ENCODE results near the gene LRRC51.
A peak's percentile ranks its signal among the peaks of the same experiment; 100 is the strongest.

The LRRC51 gene

DNA sequence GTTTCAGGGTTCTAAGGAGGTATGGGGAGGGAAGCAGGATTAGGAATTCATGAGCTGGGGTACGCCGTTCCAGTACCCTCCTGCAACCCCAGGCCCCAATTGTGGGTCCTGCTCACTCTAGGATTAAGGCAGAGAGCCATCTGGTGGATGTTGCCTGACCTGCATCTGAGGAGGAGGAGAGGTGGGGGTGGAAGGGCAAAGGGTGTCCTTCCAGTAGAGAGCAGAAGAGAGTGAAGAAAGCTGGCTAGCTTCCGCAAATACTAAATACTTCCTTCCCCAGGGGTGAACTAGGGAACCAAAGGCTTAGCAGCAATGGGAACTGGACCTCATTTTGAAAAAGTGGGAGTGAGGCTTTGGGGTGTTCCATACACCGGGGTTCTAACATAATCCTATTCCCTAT is 10.6 kb downstream of the LRRC51 start:
- Histone ChIP-seq H3K9ac (ENCODE audit: low read depth, low read length) (no peak overlapping the region), H3K27me3 (ENCODE audit: insufficient read depth, low read length) (no peaks in the 10 kb centered on the region), H3K36me3 (ENCODE audit: insufficient read depth, low read depth, low read length) (peaks cover 34% of the 10 kb centered on the region), H3K4me3 (ENCODE audit: low read length) (no peak overlapping the region), H3K9me3 (ENCODE audit: insufficient read depth, low read depth, low read length) (no peaks in the 10 kb centered on the region), H3K27ac (ENCODE audit: low read length) (no peak overlapping the region), H3K4me1 (ENCODE audit: insufficient read depth, low read length) (no peaks in the 10 kb centered on the region)

DNA sequence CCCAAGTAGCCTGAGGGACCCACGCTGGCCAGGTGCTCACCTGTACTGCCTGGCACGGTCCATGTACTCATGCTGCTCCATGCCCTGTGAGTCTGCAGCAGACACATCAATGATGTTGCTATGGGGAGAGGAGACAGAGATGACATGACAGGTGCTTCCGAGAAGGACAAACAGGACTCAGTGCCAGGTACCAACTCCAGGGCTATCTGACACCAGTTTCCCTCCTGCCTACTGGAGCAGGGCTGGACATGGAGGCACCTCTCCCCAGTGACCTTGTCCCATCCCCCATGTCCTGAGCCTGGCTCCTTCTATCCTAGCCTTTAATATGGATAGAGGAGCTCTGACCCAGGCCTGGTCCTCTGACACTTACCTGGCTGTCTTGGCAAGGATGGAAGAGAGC is 18.1 kb downstream of the LRRC51 start:
- Histone ChIP-seq H3K4me3 (ENCODE audit: low read length) (no peak overlapping the region), H3K27me3 (ENCODE audit: insufficient read depth, low read length) (no peaks in the 10 kb centered on the region), H3K27ac (ENCODE audit: low read length) (no peak overlapping the region), H3K4me1 (ENCODE audit: insufficient read depth, low read length) (peaks cover 7% of the 10 kb centered on the region), H3K36me3 (ENCODE audit: insufficient read depth, low read depth, low read length) (peaks cover 69% of the 10 kb centered on the region), H3K9ac (ENCODE audit: low read depth, low read length) (no peak overlapping the region), H3K9me3 (ENCODE audit: insufficient read depth, low read depth, low read length) (no peaks in the 10 kb centered on the region)

DNA sequence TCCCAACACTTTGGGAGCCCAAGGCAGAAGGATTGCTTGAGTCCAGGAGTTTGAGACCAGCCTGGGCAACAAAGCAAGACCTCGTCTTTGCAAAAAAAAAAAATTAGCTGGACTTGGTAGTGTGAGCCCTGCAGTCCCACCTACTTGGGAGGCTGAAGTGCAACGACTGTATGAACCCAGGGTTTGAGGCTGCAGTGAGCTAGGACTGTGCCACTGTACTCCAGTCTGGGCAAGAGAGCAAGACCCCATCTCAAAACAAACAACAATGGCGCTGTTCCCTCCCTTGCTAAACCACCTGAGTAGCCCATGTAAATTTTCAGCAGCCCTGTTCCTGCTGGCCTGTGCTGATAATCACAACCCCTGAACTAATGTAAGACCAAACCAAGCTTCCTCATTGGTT is 19.4 kb downstream of the LRRC51 start:
- Histone ChIP-seq H3K9ac (ENCODE audit: low read depth, low read length) (no peak overlapping the region), H3K9me3 (ENCODE audit: insufficient read depth, low read depth, low read length) (no peaks in the 10 kb centered on the region), H3K4me3 (ENCODE audit: low read length) (no peak overlapping the region), H3K27me3 (ENCODE audit: insufficient read depth, low read length) (no peaks in the 10 kb centered on the region), H3K36me3 (ENCODE audit: insufficient read depth, low read depth, low read length) (peaks cover 59% of the 10 kb centered on the region), H3K27ac (ENCODE audit: low read length) (no peak overlapping the region), H3K4me1 (ENCODE audit: insufficient read depth, low read length) (peaks cover 9% of the 10 kb centered on the region)

DNA sequence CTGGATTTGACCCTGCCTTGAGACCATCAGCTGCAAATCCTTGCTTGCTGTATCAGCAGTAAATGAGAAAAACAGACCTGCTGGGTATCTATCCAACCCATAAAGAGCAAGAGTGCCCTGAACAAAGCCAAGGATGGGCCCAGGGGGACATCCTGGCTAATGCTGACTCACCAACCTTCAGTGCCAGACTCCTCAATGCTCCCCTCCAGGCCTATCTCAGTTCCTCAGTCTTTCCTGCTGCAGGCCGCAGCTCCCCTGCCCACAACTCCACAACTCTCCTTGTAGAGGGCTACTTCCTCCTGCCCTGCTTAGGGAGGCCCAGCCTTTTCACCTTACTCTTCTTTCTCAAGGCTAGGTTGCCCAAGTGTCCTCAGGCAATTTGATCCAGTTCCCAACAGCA is 19.8 kb downstream of the LRRC51 start:
- no peaks in the 10 kb centered on the region for H3K27me3 ChIP-seq (ENCODE audit: insufficient read depth, low read length)
- peaks cover 54% of the 10 kb centered on the region for H3K36me3 ChIP-seq (ENCODE audit: insufficient read depth, low read depth, low read length)
- no peaks in the 10 kb centered on the region for H3K9me3 ChIP-seq (ENCODE audit: insufficient read depth, low read depth, low read length)
- no peak overlapping the region for H3K4me3 ChIP-seq (ENCODE audit: low read length)
- H3K9ac ChIP-seq (ENCODE audit: low read depth, low read length), result no peak overlapping the region
- peaks cover 9% of the 10 kb centered on the region for H3K4me1 ChIP-seq (ENCODE audit: insufficient read depth, low read length)
- no peak overlapping the region for H3K27ac ChIP-seq (ENCODE audit: low read length)

DNA sequence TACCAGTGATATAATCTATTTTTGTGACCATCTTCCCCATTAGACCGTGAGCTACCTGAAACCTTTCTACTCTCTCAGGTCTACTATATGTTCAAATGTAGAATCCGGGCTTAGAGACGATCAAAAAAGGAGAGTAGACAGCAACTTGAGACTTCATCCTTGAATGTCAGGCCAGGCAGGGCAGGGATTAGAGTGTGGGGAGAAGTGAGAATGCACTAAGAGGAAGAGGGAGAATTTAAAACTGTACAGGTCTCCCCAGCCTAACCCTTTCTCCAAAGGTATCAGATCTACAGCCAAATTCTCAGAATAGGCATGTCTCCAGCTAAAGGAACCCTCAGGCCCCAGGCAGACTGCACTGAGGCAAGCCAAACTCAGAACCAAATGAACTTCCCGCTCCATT is 21.5 kb downstream of the LRRC51 start:
- H3K9ac ChIP-seq (ENCODE audit: low read depth, low read length), result peak overlapping the region; percentile 100
- no peaks in the 10 kb centered on the region for H3K27me3 ChIP-seq (ENCODE audit: insufficient read depth, low read length)
- H3K4me1 ChIP-seq (ENCODE audit: insufficient read depth, low read length), result peaks cover 9% of the 10 kb centered on the region
- peak overlapping the region; percentile 94 for H3K27ac ChIP-seq (ENCODE audit: low read length)
- peak overlapping the region; percentile 94 for H3K4me3 ChIP-seq (ENCODE audit: low read length)
- H3K36me3 ChIP-seq (ENCODE audit: insufficient read depth, low read depth, low read length), result peaks cover 44% of the 10 kb centered on the region
- H3K9me3 ChIP-seq (ENCODE audit: insufficient read depth, low read depth, low read length), result no peaks in the 10 kb centered on the region

DNA sequence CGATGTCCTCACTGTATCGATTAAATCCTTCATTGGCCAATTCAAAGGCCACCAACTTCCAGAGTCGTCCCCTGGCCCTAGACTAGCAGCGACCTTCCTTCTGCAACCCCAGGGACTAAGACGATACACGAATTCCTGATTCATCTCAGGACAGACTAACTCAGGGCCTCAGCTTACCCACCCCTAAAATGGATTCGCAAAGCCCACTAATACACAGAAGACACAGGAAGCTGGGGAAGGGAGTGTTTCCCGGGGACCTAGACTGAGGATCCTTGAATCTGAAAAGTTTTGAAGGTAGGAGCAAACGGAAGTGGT is 21.9 kb downstream of the LRRC51 start:
- H3K9ac ChIP-seq (ENCODE audit: low read depth, low read length), result peak overlapping the region; percentile 100
- peaks cover 40% of the 10 kb centered on the region for H3K36me3 ChIP-seq (ENCODE audit: insufficient read depth, low read depth, low read length)
- peaks cover 9% of the 10 kb centered on the region for H3K4me1 ChIP-seq (ENCODE audit: insufficient read depth, low read length)
- peak overlapping the region; percentile 94 for H3K27ac ChIP-seq (ENCODE audit: low read length)
- H3K9me3 ChIP-seq (ENCODE audit: insufficient read depth, low read depth, low read length), result no peaks in the 10 kb centered on the region
- no peaks in the 10 kb centered on the region for H3K27me3 ChIP-seq (ENCODE audit: insufficient read depth, low read length)
- peak overlapping the region; percentile 94 for H3K4me3 ChIP-seq (ENCODE audit: low read length)

DNA sequence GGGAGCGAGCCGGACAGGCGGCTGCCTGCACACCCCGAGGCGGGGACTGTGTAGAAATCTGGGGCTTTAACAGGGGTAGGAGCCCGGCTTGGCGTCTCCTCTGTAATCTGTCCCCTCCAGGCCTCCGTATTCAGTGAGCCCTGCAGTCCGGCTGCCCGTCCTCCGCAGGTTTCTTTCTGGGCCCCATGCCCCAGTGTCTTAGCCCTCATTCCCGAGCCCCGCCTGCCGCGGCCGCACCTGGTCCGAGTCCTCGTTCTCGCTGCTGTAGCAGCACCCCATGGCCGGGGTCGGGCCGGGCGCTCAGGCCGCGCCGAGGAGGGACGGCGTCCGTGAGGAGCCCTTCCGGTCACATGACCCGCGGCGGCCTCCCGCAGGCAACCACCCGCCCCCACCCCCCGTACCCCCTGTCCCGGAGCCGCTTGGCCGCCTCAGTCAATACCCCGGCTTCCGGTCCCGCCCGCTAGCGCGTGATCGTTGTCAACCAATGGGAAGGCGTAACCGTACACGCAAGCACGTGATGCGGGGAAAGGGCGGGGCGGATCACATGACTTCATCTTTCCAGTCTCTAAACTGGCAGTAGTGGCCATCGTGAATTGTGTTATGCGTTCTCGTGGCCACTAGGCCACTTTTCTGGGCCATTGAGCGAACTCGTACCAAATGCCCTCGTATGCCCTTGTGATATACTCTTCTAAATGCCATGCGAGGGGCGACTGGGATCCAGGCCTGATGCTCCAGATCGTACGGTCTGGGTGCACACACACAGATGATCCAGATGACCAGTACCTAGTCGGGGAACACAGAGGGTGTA is 22.5 kb downstream of the LRRC51 start, which contains the start of gene LAMTOR1:
Gene LAMTOR1, minus strand, starts transcription at position 352 of the 808 bp plus-strand sequence. Its CDS starts 73 bp downstream, at position 279.
- Histone ChIP-seq H3K27me3 (ENCODE audit: insufficient read depth, low read length) (no peaks in the 10 kb centered on the region), H3K27ac (ENCODE audit: low read length) (peak within 1 kb of the TSS; percentile 95), H3K4me3 (ENCODE audit: low read length) (peak within 1 kb of the TSS; percentile 94), H3K4me1 (ENCODE audit: insufficient read depth, low read length) (peaks cover 9% of the 10 kb centered on the region), H3K9me3 (ENCODE audit: insufficient read depth, low read depth, low read length) (no peaks in the 10 kb centered on the region), H3K36me3 (ENCODE audit: insufficient read depth, low read depth, low read length) (peaks cover 35% of the 10 kb centered on the region), H3K9ac (ENCODE audit: low read depth, low read length) (peak within 1 kb of the TSS; percentile 100)

DNA sequence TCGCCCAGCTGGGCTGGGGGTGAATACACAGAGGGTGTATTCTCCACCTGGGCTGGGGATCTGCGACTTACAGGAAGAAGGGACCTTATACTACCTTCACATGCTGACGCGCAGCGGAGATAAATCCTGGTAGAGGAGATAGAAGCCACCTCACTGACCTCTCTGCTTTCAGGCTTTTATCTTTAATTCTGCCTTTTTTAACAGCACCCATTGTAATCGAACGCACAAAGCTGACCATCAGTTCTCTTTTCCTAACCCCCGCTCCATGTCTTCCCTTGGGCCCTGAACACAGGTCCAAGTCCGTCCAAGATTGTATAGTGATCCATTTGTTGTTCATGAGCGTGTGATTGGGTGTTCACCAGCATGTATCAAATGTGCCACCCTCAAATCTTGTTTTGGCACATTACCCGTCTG is 23.1 kb downstream of the LRRC51 start:
- Histone ChIP-seq H3K9ac (ENCODE audit: low read depth, low read length) (peak overlapping the region; percentile 78), H3K27ac (ENCODE audit: low read length) (peak overlapping the region; percentile 95), H3K4me3 (ENCODE audit: low read length) (peak overlapping the region; percentile 62), H3K36me3 (ENCODE audit: insufficient read depth, low read depth, low read length) (peaks cover 28% of the 10 kb centered on the region), H3K27me3 (ENCODE audit: insufficient read depth, low read length) (no peaks in the 10 kb centered on the region), H3K4me1 (ENCODE audit: insufficient read depth, low read length) (peaks cover 9% of the 10 kb centered on the region), H3K9me3 (ENCODE audit: insufficient read depth, low read depth, low read length) (no peaks in the 10 kb centered on the region)

DNA sequence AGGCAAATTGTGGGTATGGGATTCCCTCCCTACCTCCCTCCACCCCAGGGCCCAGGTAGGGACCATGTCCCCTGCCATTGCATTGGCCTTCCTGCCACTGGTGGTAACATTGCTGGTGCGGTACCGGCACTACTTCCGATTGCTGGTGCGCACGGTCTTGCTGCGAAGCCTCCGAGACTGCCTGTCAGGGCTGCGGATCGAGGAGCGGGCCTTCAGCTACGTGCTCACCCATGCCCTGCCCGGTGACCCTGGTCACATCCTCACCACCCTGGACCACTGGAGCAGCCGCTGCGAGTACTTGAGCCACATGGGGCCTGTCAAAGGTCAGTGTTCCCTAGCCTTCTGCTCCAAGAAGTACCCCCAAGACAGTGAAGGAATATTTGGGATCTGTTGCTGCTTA is 25.2 kb downstream of the LRRC51 start, which contains the start of gene TOMT:
Gene TOMT, plus strand, starts transcription at position 37 of the 400 bp plus-strand sequence. Its CDS starts 28 bp downstream, at position 65.
- no peaks in the 10 kb centered on the region for H3K9me3 ChIP-seq (ENCODE audit: insufficient read depth, low read depth, low read length)
- H3K4me1 ChIP-seq (ENCODE audit: insufficient read depth, low read length), result peaks cover 9% of the 10 kb centered on the region
- H3K27me3 ChIP-seq (ENCODE audit: insufficient read depth, low read length), result no peaks in the 10 kb centered on the region
- no peak within 1 kb of the TSS for H3K4me3 ChIP-seq (ENCODE audit: low read length)
- no peak within 1 kb of the TSS for H3K27ac ChIP-seq (ENCODE audit: low read length)
- H3K9ac ChIP-seq (ENCODE audit: low read depth, low read length), result no peak within 1 kb of the TSS
- peaks cover 17% of the 10 kb centered on the region for H3K36me3 ChIP-seq (ENCODE audit: insufficient read depth, low read depth, low read length)

DNA sequence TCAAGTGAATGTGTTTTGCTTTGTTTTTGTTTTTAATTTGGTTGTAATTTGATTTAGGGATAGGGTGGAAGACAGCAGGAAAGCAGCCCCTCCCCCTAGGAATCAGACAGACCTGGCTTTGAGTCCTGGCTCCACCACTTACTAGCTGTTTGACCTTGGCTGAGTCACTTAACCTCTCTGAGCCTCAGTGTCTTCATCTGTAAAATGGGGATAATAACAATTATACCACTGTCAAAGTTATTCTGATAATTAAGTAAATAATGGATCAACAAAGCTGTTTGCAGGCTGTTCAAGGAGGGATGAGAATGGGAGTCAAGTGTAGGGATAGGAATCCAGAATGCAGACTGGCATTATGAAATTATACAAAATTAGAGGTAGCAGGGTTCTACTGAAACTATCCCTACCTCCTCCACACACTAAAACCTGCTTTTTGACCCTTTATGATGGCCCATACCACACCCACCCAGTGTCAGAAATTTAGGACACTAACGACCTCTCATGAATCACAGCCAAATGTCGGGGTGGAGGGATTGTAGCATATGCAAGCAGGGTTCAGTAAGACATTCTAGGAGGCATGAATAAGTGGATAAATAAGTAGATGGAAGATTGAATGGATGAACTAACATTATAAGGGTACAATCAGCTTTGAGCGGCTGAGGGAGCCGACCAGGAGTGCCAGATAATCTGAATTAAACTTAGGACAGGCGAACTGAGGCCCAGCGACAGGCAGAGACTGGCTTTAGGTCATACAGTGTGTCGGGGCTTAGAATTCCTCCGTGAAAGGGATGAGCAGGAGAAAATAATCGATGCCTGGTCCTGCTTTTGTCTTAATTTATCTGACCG is 30.9 kb downstream of the LRRC51 start:
- peak overlapping the region; percentile 99 for H3K9ac ChIP-seq (ENCODE audit: low read depth, low read length)
- H3K4me3 ChIP-seq (ENCODE audit: low read length), result peak overlapping the region; percentile 91
- peaks cover 10% of the 10 kb centered on the region for H3K36me3 ChIP-seq (ENCODE audit: insufficient read depth, low read depth, low read length)
- no peaks in the 10 kb centered on the region for H3K9me3 ChIP-seq (ENCODE audit: insufficient read depth, low read depth, low read length)
- peaks cover 26% of the 10 kb centered on the region for H3K27me3 ChIP-seq (ENCODE audit: insufficient read depth, low read length)
- peaks cover 5% of the 10 kb centered on the region; the same call in 1 of the 2 replicates for H3K4me1 ChIP-seq (ENCODE audit: insufficient read depth, low read length)
- peak overlapping the region; percentile 31 for H3K27ac ChIP-seq (ENCODE audit: low read length)

DNA sequence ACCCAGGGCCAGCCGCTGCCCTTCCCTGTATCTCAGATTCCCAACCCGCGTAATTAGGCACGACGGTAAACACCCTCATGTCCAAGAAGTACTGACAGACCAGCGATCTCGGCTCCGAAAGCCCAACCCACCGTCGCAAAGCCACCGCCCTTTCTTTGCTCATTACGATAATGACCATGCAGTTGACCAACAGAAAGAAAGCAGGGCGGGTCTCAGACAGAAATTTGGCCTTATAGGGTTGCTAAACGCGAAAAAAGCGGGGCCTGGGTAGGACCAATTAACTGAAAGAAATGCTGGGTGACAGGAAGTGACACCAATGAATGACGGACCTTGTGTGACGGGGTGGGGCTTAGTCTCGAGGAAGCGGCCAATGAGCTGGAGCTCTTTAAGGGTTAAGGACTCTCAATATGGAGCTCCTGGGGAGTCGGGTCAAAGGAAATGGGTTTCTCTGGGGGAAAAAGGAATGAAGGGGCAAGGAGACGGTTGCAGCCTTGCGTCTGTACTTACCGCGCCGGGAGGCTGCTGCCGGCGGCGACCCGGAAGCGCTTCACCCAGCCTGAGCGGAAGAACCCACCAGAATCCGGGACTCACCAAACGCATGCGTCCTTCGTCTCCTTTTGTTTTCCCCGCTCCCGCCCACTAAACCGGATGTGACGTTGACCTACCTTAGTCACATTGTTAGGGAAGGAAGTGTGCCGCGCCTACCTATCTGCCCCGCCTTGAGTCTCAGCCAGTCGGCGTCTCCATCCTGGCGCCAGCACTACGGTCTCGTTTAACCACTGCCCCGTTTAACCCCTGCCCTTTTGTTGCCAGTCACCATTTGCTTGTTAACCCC is 31.7 kb downstream of the LRRC51 start, which contains the start of gene ANAPC15:
Gene ANAPC15, minus strand, starts transcription at position 553 of the 835 bp plus-strand sequence. CDS start 1,419 bp downstream, outside the sequence.
- peaks cover 5% of the 10 kb centered on the region; the same call in 1 of the 2 replicates for H3K4me1 ChIP-seq (ENCODE audit: insufficient read depth, low read length)
- peak within 1 kb of the TSS; percentile 99 for H3K9ac ChIP-seq (ENCODE audit: low read depth, low read length)
- H3K9me3 ChIP-seq (ENCODE audit: insufficient read depth, low read depth, low read length), result no peaks in the 10 kb centered on the region
- H3K4me3 ChIP-seq (ENCODE audit: low read length), result peak within 1 kb of the TSS; percentile 91
- peak within 1 kb of the TSS; percentile 99 for H3K27ac ChIP-seq (ENCODE audit: low read length)
- peaks cover 10% of the 10 kb centered on the region for H3K36me3 ChIP-seq (ENCODE audit: insufficient read depth, low read depth, low read length)
- H3K27me3 ChIP-seq (ENCODE audit: insufficient read depth, low read length), result peaks cover 34% of the 10 kb centered on the region

Measured in iPS-20b (cell line).